K562 (cell line): Measurements from ENCODE around the gene MAGT1.

Source experiments
- AFF4 ChIP-seq: sonication (generic); formaldehyde crosslinking; IDR thresholded peaks from 2 replicates; pipeline ENCODE4 v1.8.0; 2023; ENCODE audit warnings: mild to moderate bottlenecking, missing genetic modification reagents
- CTCF ChIP-seq, 3 experiments: IDR thresholded peaks in 2 of 3; conservative IDR thresholded peaks in 1 of 3; 2 replicates each; pipeline ENCODE4 v1.5.1; 2011 to 2012; ENCODE audit warnings: low read length in 3 of 3, mild to moderate bottlenecking in 3 of 3, control low read depth in 2 of 3, improper control_type of control experiment in 1 of 3, inconsistent platforms in 1 of 3, low read depth in 1 of 3, mixed read lengths in 1 of 3, moderate library complexity in 1 of 3; ENCODE audit not compliant: insufficient read depth in 2 of 3
- ZNF3 ChIP-seq: fragments of 250-450 bp; sonication (Bioruptor Pico); IDR thresholded peaks from 2 replicates; pipeline ENCODE4 v1.5.0; 2021; ENCODE audit warnings: mild to moderate bottlenecking, moderate library complexity

GRCh38 chrX:77930581-77930980 lies 35.3 kb upstream of the MAGT1 start:
- TF ChIP-seq ZNF3 (CRISPR knock-in tag) = no peak
- TF ChIP-seq CTCF (IDR thresholded peaks at IDR 0.05 in 2 of 3, conservative IDR thresholded peaks at IDR 0.05 in 1 of 3; ENCODE audit: insufficient read depth in 2 of 3, low read depth in 1 of 3, low read length in 3 of 3) = no peak
- no peak for TF ChIP-seq AFF4
